Pancreas (tissue), 10 donors: ENCODE measurements around the gene SIPA1L2. TPM values are rescaled to one million over a fixed set of nuclear protein-coding genes. Genes with fewer than 3 reads are reported as not detected.

Source experiments
- ATAC-seq, 4 donors: fragments of 200-7000 bp; cut with Tn5 transposase; one replicate each; pipeline versions ENCODE4 v1.8.0 to v1.9.1; 2020; ENCODE audit warnings: mild to moderate bottlenecking in 4 of 4, moderate library complexity in 4 of 4
- DNase-seq, 6 donors: peaks; one replicate each; pipeline ENCODE4 v3.0.0-alpha.2; 2020
- FAIRE-seq: peaks from 2 replicates; lab custom pipeline; 2012; peaks lifted over from hg19 to GRCh38; lab: Jason Lieb, UNC
- H3K27ac ChIP-seq, 4 donors: fragments of 200-600 bp; sonication (generic); 1 replicate in 3 of 4; 2 replicates in 1 of 4; pipeline versions ENCODE4 v1.5.0 to v1.8.0; 2020
- H3K27me3 ChIP-seq, 4 donors: fragments of 200-600 bp; one replicate each; pipeline ENCODE4 v1.8.0; 2021
- H3K36me3 ChIP-seq, 3 donors: fragments of 200-600 bp; sonication (generic) in 1 of 3; one replicate each; pipeline versions ENCODE4 v1.5.0 to v1.8.0; 2020 to 2021
- H3K4me1 ChIP-seq, 3 donors: fragments of 200-600 bp; one replicate each; pipeline ENCODE4 v1.8.0; 2021
- H3K4me3 ChIP-seq, 4 donors: fragments of 200-600 bp; sonication (generic) in 2 of 4; one replicate each; pipeline versions ENCODE4 v1.5.0 to v1.8.0; 2020 to 2021
- H3K9me3 ChIP-seq, 4 donors: fragments of 200-600 bp; one replicate each; pipeline ENCODE4 v1.8.0; 2021
- CTCF ChIP-seq, 4 donors: fragments of 200-600 bp; sonication (generic) in 3 of 4; IDR thresholded peaks; one replicate each; pipeline versions ENCODE4 v1.5.0 to v1.8.0; 2021; ENCODE audit warnings: antibody characterized with exemption in 4 of 4
- WGBS, 2 donors: extraction: QIAGEN DNeasy Blood & Tissue Kit; methylation state at CpG; one replicate each; pipeline ENCODE4 v1.1.7; 2013; 5-methylcytosine and 5-hydroxymethylcytosine counted together
- intact Hi-C, 3 donors: fragments of 100-400 bp; cut with DNase I; formaldehyde crosslinking; loops; one replicate each; pipeline versions ENCODE4 v1.11.1 to v1.14.2; 2022
- polyA plus RNA-seq, 2 donors: library from polyadenylated mRNA; stranded (reverse); fragments of 200-250 nt; gene quantifications; one replicate each; pipeline ENCODE4 v1.2.3, GENCODE V29; 2013
- total RNA-seq, 6 donors: library from RNA; stranded (reverse); fragmentation: NEBNext Ultra II Directional in 4 of 6; extraction: Animal tissue kit (Norgen Biotek cat#: 25700) in 4 of 6; gene quantifications; one replicate each; pipeline versions ENCODE4 v1.2.1 to v1.2.4, GENCODE V29; 2021 to 2023
- donor health status: healthy with polysubstance abuse.
- donor health status: DM: no; HTN: no; CAD: no; lungs with moderate emphysema.
- donor health status: DM: no; HTN: no; CAD: no.
- donor health status: control.
- donor health status: control.
- donor health status: Bipolar disorder and iron deficiency.
- donor health status: DM: yes; HTN: yes; CAD: no.
- donor health status: DM: no; HTN: no; CAD: no.
- donor health status: DM: no; HTN: no; CAD: no.
- donor health status: DM: yes; HTN: yes; CAD: no.

The SIPA1L2 gene
- total and polyA plus RNA-seq, 8 donors: 2.1 to 10.9 (median 4.7) TPM

- intact Hi-C loops: no loop called here
- H3K4me1 ChIP-seq: no peaks in the 10 kb centered on the region
- H3K27me3 ChIP-seq: no peaks in the 10 kb centered on the region
- no peaks in the 10 kb centered on the region for H3K36me3 ChIP-seq
- WGBS, 2 donors: 59 to 61% methylated on average over 3 of the region's 3 CpGs
- no peak for DNase-seq
- no peak overlapping the region for H3K4me3 ChIP-seq
- ATAC-seq: no peak
- FAIRE-seq: no peak
- H3K9me3 ChIP-seq: no peaks in the 10 kb centered on the region
- no peak for TF ChIP-seq CTCF (IDR thresholded peaks at IDR 0.05)
- no peak overlapping the region for H3K27ac ChIP-seq
Measured at GRCh38 chr1:232667094-232667777, 37.3 kb upstream of the SIPA1L2 start.

- intact Hi-C loops: no loop called here
- no peak for TF ChIP-seq CTCF (IDR thresholded peaks at IDR 0.05)
- no peak overlapping the region for H3K27ac ChIP-seq
- H3K4me3 ChIP-seq: no peak overlapping the region
- H3K4me1 ChIP-seq: no peaks in the 10 kb centered on the region
- no peak for DNase-seq
- no peaks in the 10 kb centered on the region for H3K9me3 ChIP-seq
- peak in 2 of 4 donors; percentile 36 to 42 for ATAC-seq
- H3K27me3 ChIP-seq: no peaks in the 10 kb centered on the region
- peak; percentile 61 for FAIRE-seq
- 70 to 77% methylated on average over 3 of the region's 3 CpGs for WGBS, 2 donors
- H3K36me3 ChIP-seq: no peaks in the 10 kb centered on the region
Measured at GRCh38 chr1:232664844-232665777, 35.2 kb upstream of the SIPA1L2 start.

GRCh38 chr1:232662910-232663309 lies 33.0 kb upstream of the SIPA1L2 start:
- ATAC-seq (no peak), FAIRE-seq (no peak)
- 64 to 68% methylated on average over 7 of the region's 7 CpGs for WGBS, 2 donors

GRCh38 chr1:232658386-232658785 lies 28.5 kb upstream of the SIPA1L2 start:
- no peak for DNase-seq
- no peak for ATAC-seq
- no peaks in the 10 kb centered on the region for H3K4me1 ChIP-seq
- TF ChIP-seq CTCF (IDR thresholded peaks at IDR 0.05): no peak
- FAIRE-seq: no peak
- H3K4me3 ChIP-seq: no peak overlapping the region
- H3K36me3 ChIP-seq: no peaks in the 10 kb centered on the region
- H3K27me3 ChIP-seq: no peaks in the 10 kb centered on the region
- H3K27ac ChIP-seq: no peak overlapping the region
- 66% methylated on average over 2 of the region's 2 CpGs for WGBS, 2 donors
- H3K9me3 ChIP-seq: no peaks in the 10 kb centered on the region
- intact Hi-C loops: no loop called here

More at GRCh38 chr1:232662910-232663309, 33.0 kb upstream of the SIPA1L2 start:
- Histone ChIP-seq H3K4me1 (no peaks in the 10 kb centered on the region), H3K4me3 (no peak overlapping the region), H3K27me3 (no peaks in the 10 kb centered on the region), H3K36me3 (no peaks in the 10 kb centered on the region), H3K9me3 (no peaks in the 10 kb centered on the region), H3K27ac (no peak overlapping the region)
- intact Hi-C loops: no loop called here
- no peak for TF ChIP-seq CTCF (IDR thresholded peaks at IDR 0.05)
- DNase-seq: no peak
